Measurements from ENCODE around the gene CENPS. TPM values are rescaled to one million over a fixed set of nuclear protein-coding genes. Genes with fewer than 3 reads are reported as not detected.
"Not testable (repeated sequence)": the region's sequence is repeated elsewhere in the genome, so short reads cannot be mapped to it uniquely, and the experiment has no call there.

CENPS gene
- total RNA-seq, 2 donors from 2014 or later: 21.8 to 34.8 TPM

- DNase-seq (ENCODE audit: low spot score): no peak
- H3K4me3 ChIP-seq: no peak overlapping the region
- peaks cover 0 to 5% of the 10 kb centered on the region in 2 donors for H3K36me3 ChIP-seq
- peaks cover 3% of the 10 kb centered on the region for H3K4me1 ChIP-seq (replicated peaks)
- intact Hi-C loops (cut with DNase I): no loop called here
- 63% methylated on average over 1 of the region's 1 CpG for WGBS
- no peaks in the 10 kb centered on the region for H3K9me3 ChIP-seq
- H3K27me3 ChIP-seq (replicated peaks; ENCODE audit: insufficient read depth): no peaks in the 10 kb centered on the region
- no peak overlapping the region for H3K27ac ChIP-seq
- TF ChIP-seq CTCF (IDR thresholded peaks at IDR 0.05) (no peak), POLR2AphosphoS5 (IDR thresholded peaks at IDR 0.05) (no peak), POLR2A (IDR thresholded peaks at IDR 0.05) (no peak)
Measured at GRCh38 chr1:10401281-10401680, 29.0 kb upstream of the CENPS start.

GRCh38 chr1:10402729-10403274 is 27.4 kb upstream of the CENPS start:
- Histone ChIP-seq H3K9me3 (no peaks in the 10 kb centered on the region), H3K4me1 (replicated peaks) (peaks cover 3% of the 10 kb centered on the region), H3K27me3 (replicated peaks; ENCODE audit: insufficient read depth) (no peaks in the 10 kb centered on the region), H3K36me3 (peaks cover 0 to 8% of the 10 kb centered on the region in 2 donors), H3K4me3 (no peak overlapping the region), H3K27ac (no peak overlapping the region)
- no peak for TF ChIP-seq CTCF (IDR thresholded peaks at IDR 0.05)
- no peak for TF ChIP-seq POLR2A (IDR thresholded peaks at IDR 0.05)
- no peak for TF ChIP-seq POLR2AphosphoS5 (IDR thresholded peaks at IDR 0.05)
- WGBS: 86% methylated on average over 9 of the region's 9 CpGs
- DNase-seq (ENCODE audit: low spot score): no peak
- intact Hi-C loops (cut with DNase I): no loop called here

- Histone ChIP-seq H3K4me1 (replicated peaks) (no peaks in the 10 kb centered on the region), H3K36me3 (peaks cover 6 to 13% of the 10 kb centered on the region in 2 donors), H3K27me3 (replicated peaks; ENCODE audit: insufficient read depth) (no peaks in the 10 kb centered on the region), H3K4me3 (no peak overlapping the region), H3K27ac (no peak overlapping the region), H3K9me3 (no peaks in the 10 kb centered on the region)
- TF ChIP-seq POLR2A (IDR thresholded peaks at IDR 0.05): no peak
- no peak for TF ChIP-seq POLR2AphosphoS5 (IDR thresholded peaks at IDR 0.05)
- no peak for TF ChIP-seq CTCF (IDR thresholded peaks at IDR 0.05)
- 94% methylated on average over 2 of the region's 2 CpGs for WGBS
- intact Hi-C loops (cut with DNase I): no loop called here
- DNase-seq (ENCODE audit: low spot score): no peak
Measured at GRCh38 chr1:10407201-10407600, 23.0 kb upstream of the CENPS start.

GRCh38 chr1:10415211-10415930 is 14.9 kb upstream of the CENPS start:
- H3K36me3 ChIP-seq: peaks cover 6 to 16% of the 10 kb centered on the region in 2 donors
- DNase-seq (ENCODE audit: low spot score): no peak
- intact Hi-C loops (cut with DNase I): no loop called here
- 84% methylated on average over 6 of the region's 6 CpGs for WGBS
- no peaks in the 10 kb centered on the region for H3K27me3 ChIP-seq (replicated peaks; ENCODE audit: insufficient read depth)
- TF ChIP-seq POLR2AphosphoS5 (IDR thresholded peaks at IDR 0.05) (no peak), CTCF (IDR thresholded peaks at IDR 0.05) (no peak), POLR2A (IDR thresholded peaks at IDR 0.05) (no peak)
- H3K9me3 ChIP-seq: no peaks in the 10 kb centered on the region
- no peaks in the 10 kb centered on the region for H3K4me1 ChIP-seq (replicated peaks)
- no peak overlapping the region for H3K4me3 ChIP-seq
- no peak overlapping the region for H3K27ac ChIP-seq

- not testable (repeated sequence) for H3K27ac ChIP-seq; H3K4me1 ChIP-seq (replicated peaks)
Measured at GRCh38 chr1:10415967-10416366, 14.3 kb upstream of the CENPS start.

GRCh38 chr1:10418741-10419140 is 11.5 kb upstream of the CENPS start:
- H3K27ac ChIP-seq; H3K4me1 ChIP-seq (replicated peaks); DNase-seq (ENCODE audit: low spot score); H3K36me3 ChIP-seq; H3K27me3 ChIP-seq (replicated peaks; ENCODE audit: insufficient read depth); intact Hi-C loops (cut with DNase I); H3K9me3 ChIP-seq; H3K4me3 ChIP-seq: not testable (repeated sequence)
- WGBS: 92% methylated on average over 8 of the region's 8 CpGs

More at GRCh38 chr1:10415967-10416366, 14.3 kb upstream of the CENPS start:
- H3K9me3 ChIP-seq; intact Hi-C loops (cut with DNase I); H3K4me3 ChIP-seq; H3K27me3 ChIP-seq (replicated peaks; ENCODE audit: insufficient read depth); DNase-seq (ENCODE audit: low spot score): not testable (repeated sequence)
- H3K36me3 ChIP-seq: peaks cover 6 to 16% of the 10 kb centered on the region in 2 donors
- 94% methylated on average over 1 of the region's 1 CpG for WGBS
